CD4-positive, alpha-beta T cell treated with Interleukin-21 for 1 hour (primary cell): ENCODE data around the gene AUTS2.

Experiments
- DNase-seq: peaks from one replicate; pipeline ENCODE4 v3.0.0-alpha.2; 2020

The AUTS2 gene

GRCh38 chr7:69799990-69800389 is 201.7 kb downstream of the AUTS2 start:
- DNase-seq: no peak

- DNase-seq: no peak
Observed at GRCh38 chr7:69800495-69800894, 202.2 kb downstream of the AUTS2 start.

- no peak for DNase-seq
Observed at GRCh38 chr7:69801729-69802682, 203.7 kb downstream of the AUTS2 start.

GRCh38 chr7:69803699-69804516 is 205.6 kb downstream of the AUTS2 start:
- no peak for DNase-seq

- no peak for DNase-seq
Observed at GRCh38 chr7:69804962-69805361, 206.7 kb downstream of the AUTS2 start.

GRCh38 chr7:69808391-69808790 is 210.1 kb downstream of the AUTS2 start:
- no peak for DNase-seq

GRCh38 chr7:69811476-69812308 is 213.4 kb downstream of the AUTS2 start:
- DNase-seq: no peak

GRCh38 chr7:69812756-69813155 is 214.5 kb downstream of the AUTS2 start:
- no peak for DNase-seq

- DNase-seq: no peak
Observed at GRCh38 chr7:69813637-69814240, 215.5 kb downstream of the AUTS2 start.

- DNase-seq: no peak
Observed at GRCh38 chr7:69814421-69814962, 216.2 kb downstream of the AUTS2 start.

GRCh38 chr7:69816501-69816900 is 218.2 kb downstream of the AUTS2 start:
- DNase-seq: no peak

GRCh38 chr7:69817121-69817520 is 218.8 kb downstream of the AUTS2 start:
- no peak for DNase-seq

- DNase-seq: no peak
Observed at GRCh38 chr7:69817841-69818635, 219.8 kb downstream of the AUTS2 start.

GRCh38 chr7:69818636-69819332 is 220.5 kb downstream of the AUTS2 start:
- no peak for DNase-seq

- DNase-seq: no peak
Observed at GRCh38 chr7:69819333-69819705, 221.0 kb downstream of the AUTS2 start.

GRCh38 chr7:69820479-69821192 is 222.4 kb downstream of the AUTS2 start:
- DNase-seq: no peak

GRCh38 chr7:69822386-69822785 is 224.1 kb downstream of the AUTS2 start:
- DNase-seq: no peak

- DNase-seq: no peak
Observed at GRCh38 chr7:69823151-69823744, 225.0 kb downstream of the AUTS2 start.

GRCh38 chr7:69825113-69825972 is 227.1 kb downstream of the AUTS2 start:
- no peak for DNase-seq
